Measurements from ENCODE around the gene ABHD17C.

DNA sequence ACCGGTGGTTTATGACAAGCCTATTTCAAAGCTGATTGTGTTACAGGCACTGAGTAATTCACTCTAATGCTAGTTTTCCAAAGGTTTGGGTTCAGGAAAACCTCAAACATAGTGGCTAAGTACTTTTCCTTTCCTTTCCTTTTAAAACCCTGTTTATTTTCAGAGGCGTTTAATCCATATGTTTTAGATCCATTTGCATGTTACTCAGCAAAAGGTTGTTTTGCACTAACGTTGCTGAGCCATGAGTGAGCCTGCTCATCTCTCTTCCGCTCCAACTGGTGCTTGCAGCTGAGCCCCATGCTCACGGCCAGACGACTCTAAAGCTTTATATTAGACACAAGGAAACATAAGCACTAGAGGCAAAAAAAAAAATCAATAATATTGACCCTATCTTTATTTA, 93.4 kb downstream of the ABHD17C start:
- TF ChIP-seq, protein P1, sequence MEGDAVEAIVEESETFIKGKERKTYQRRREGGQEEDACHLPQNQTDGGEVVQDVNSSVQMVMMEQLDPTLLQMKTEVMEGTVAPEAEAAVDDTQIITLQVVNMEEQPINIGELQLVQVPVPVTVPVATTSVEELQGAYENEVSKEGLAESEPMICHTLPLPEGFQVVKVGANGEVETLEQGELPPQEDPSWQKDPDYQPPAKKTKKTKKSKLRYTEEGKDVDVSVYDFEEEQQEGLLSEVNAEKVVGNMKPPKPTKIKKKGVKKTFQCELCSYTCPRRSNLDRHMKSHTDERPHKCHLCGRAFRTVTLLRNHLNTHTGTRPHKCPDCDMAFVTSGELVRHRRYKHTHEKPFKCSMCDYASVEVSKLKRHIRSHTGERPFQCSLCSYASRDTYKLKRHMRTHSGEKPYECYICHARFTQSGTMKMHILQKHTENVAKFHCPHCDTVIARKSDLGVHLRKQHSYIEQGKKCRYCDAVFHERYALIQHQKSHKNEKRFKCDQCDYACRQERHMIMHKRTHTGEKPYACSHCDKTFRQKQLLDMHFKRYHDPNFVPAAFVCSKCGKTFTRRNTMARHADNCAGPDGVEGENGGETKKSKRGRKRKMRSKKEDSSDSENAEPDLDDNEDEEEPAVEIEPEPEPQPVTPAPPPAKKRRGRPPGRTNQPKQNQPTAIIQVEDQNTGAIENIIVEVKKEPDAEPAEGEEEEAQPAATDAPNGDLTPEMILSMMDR (conservative IDR thresholded peaks at IDR 0.05; ENCODE audit: low read length): no peak
- TF ChIP-seq EZH2phosphoT487 (IDR thresholded peaks at IDR 0.05; ENCODE audit: borderline replicate concordance): no peak
